Pancreas (tissue), 10 donors: ENCODE results near the gene TPD52L3. TPM values are rescaled to one million over a fixed set of nuclear protein-coding genes. Genes with fewer than 3 reads are reported as not detected.

ENCODE experiments used
- ATAC-seq, 4 donors: fragments of 200-7000 bp; cut with Tn5 transposase; one replicate each; pipeline versions ENCODE4 v1.8.0 to v1.9.1; 2020; ENCODE audit warnings: mild to moderate bottlenecking in 4 of 4, moderate library complexity in 4 of 4
- DNase-seq, 6 donors: peaks; one replicate each; pipeline ENCODE4 v3.0.0-alpha.2; 2020
- FAIRE-seq: peaks from 2 replicates; lab custom pipeline; 2012; peaks lifted over from hg19 to GRCh38; lab: Jason Lieb, UNC
- H3K27ac ChIP-seq, 4 donors: fragments of 200-600 bp; sonication (generic); 1 replicate in 3 of 4; 2 replicates in 1 of 4; pipeline versions ENCODE4 v1.5.0 to v1.8.0; 2020
- H3K27me3 ChIP-seq, 4 donors: fragments of 200-600 bp; one replicate each; pipeline ENCODE4 v1.8.0; 2021
- H3K36me3 ChIP-seq, 3 donors: fragments of 200-600 bp; sonication (generic) in 1 of 3; one replicate each; pipeline versions ENCODE4 v1.5.0 to v1.8.0; 2020 to 2021
- H3K4me1 ChIP-seq, 3 donors: fragments of 200-600 bp; one replicate each; pipeline ENCODE4 v1.8.0; 2021
- H3K4me3 ChIP-seq, 4 donors: fragments of 200-600 bp; sonication (generic) in 2 of 4; one replicate each; pipeline versions ENCODE4 v1.5.0 to v1.8.0; 2020 to 2021
- H3K9me3 ChIP-seq, 4 donors: fragments of 200-600 bp; one replicate each; pipeline ENCODE4 v1.8.0; 2021
- CTCF ChIP-seq, 4 donors: fragments of 200-600 bp; sonication (generic) in 3 of 4; IDR thresholded peaks; one replicate each; pipeline versions ENCODE4 v1.5.0 to v1.8.0; 2021; ENCODE audit warnings: antibody characterized with exemption in 4 of 4
- WGBS, 2 donors: extraction: QIAGEN DNeasy Blood & Tissue Kit; methylation state at CpG; one replicate each; pipeline ENCODE4 v1.1.7; 2013; 5-methylcytosine and 5-hydroxymethylcytosine counted together
- intact Hi-C, 3 donors: fragments of 100-400 bp; cut with DNase I; formaldehyde crosslinking; loops; one replicate each; pipeline versions ENCODE4 v1.11.1 to v1.14.2; 2022
- polyA plus RNA-seq, 2 donors: library from polyadenylated mRNA; stranded (reverse); fragments of 200-250 nt; gene quantifications; one replicate each; pipeline ENCODE4 v1.2.3, GENCODE V29; 2013
- total RNA-seq, 6 donors: library from RNA; stranded (reverse); fragmentation: NEBNext Ultra II Directional in 4 of 6; extraction: Animal tissue kit (Norgen Biotek cat#: 25700) in 4 of 6; gene quantifications; one replicate each; pipeline versions ENCODE4 v1.2.1 to v1.2.4, GENCODE V29; 2021 to 2023
- donor health status: healthy with polysubstance abuse.
- donor health status: DM: no; HTN: no; CAD: no; lungs with moderate emphysema.
- donor health status: DM: no; HTN: no; CAD: no.
- donor health status: control.
- donor health status: control.
- donor health status: Bipolar disorder and iron deficiency.
- donor health status: DM: yes; HTN: yes; CAD: no.
- donor health status: DM: no; HTN: no; CAD: no.
- donor health status: DM: no; HTN: no; CAD: no.
- donor health status: DM: yes; HTN: yes; CAD: no.

The TPD52L3 gene
- total and polyA plus RNA-seq, 8 donors = not detected

- no peaks in the 10 kb centered on the region for H3K27me3 ChIP-seq
- no peaks in the 10 kb centered on the region for H3K36me3 ChIP-seq
- no peak for TF ChIP-seq CTCF (IDR thresholded peaks at IDR 0.05)
- intact Hi-C loops = loop anchor here in 2 of 3 donors (5.0 kb wide), 2 partner anchors 110 to 255 kb away; no protein-coding TSS in a partner anchor
- H3K4me1 ChIP-seq = no peaks in the 10 kb centered on the region
- H3K27ac ChIP-seq = no peak overlapping the region
- no peak overlapping the region for H3K4me3 ChIP-seq
- FAIRE-seq (no peak), ATAC-seq (no peak), DNase-seq (no peak)
- no peaks in the 10 kb centered on the region for H3K9me3 ChIP-seq
- WGBS, 2 donors = 78 to 92% methylated on average over 1 of the region's 1 CpG
These were observed 20.6 kb upstream of the TPD52L3 start for GRCh38 chr9:6307551-6308096.

GRCh38 chr9:6330958-6331634 lies 2.9 kb downstream of the TPD52L3 start:
- no peak for ATAC-seq
- Histone ChIP-seq H3K4me1 (no peaks in the 10 kb centered on the region), H3K9me3 (no peaks in the 10 kb centered on the region), H3K27me3 (peaks cover 0 to 3% (median 0%) of the 10 kb centered on the region in 4 donors), H3K36me3 (no peaks in the 10 kb centered on the region), H3K4me3 (no peak overlapping the region), H3K27ac (no peak overlapping the region)
- no peak for DNase-seq
- 77 to 84% methylated on average over 4 of the region's 4 CpGs for WGBS, 2 donors
- TF ChIP-seq CTCF (IDR thresholded peaks at IDR 0.05) = no peak
- intact Hi-C loops = no loop called here
- no peak for FAIRE-seq

DNA sequence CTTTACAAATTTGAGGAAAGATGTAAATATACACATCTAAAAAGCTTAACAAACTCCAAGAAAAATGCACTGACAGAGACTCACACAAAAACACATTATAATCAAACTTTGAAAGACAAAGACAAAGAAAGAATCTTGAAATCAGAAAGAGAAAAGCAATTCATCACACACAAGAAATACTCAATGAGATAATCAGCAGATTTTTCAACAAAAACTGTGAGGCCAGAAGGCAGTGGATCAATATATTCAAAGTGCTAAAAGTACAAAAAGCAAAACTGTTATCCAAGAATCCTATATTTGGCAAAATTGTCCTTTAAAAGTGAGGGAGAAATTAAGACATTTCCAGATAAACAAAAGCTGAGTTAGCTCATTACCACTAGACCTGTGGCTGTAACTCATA lies 6.1 kb downstream of the TPD52L3 start:
- intact Hi-C loops = no loop called here
- ATAC-seq (no peak), FAIRE-seq (no peak), DNase-seq (no peak)
- Histone ChIP-seq H3K27me3 (peaks cover 0 to 3% (median 0%) of the 10 kb centered on the region in 4 donors), H3K27ac (no peak overlapping the region), H3K4me1 (no peaks in the 10 kb centered on the region), H3K9me3 (no peaks in the 10 kb centered on the region), H3K36me3 (no peaks in the 10 kb centered on the region), H3K4me3 (no peak overlapping the region)
- TF ChIP-seq CTCF (IDR thresholded peaks at IDR 0.05) = no peak

DNA sequence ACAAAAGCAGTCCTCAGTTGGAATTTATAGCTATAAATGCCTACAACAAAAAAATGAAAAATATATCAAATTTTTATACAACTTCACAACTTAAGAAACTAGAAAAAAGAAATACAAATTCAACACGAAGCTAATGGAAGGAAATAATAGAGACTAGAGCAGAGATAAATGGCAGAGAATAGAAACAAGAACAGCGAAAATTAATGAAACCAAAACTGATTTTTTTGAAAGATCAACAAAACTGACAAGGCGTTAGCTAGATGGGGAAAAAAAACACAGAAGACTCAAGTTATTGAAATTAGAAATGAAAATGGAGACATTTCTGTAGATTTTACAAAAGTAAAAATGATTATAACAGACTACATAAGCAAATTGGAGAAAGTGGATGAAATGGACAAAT lies 20.6 kb downstream of the TPD52L3 start:
- H3K4me3 ChIP-seq = no peak overlapping the region

More for the DNA sequence above, 20.6 kb downstream of the TPD52L3 start:
- Histone ChIP-seq H3K27ac (no peak overlapping the region), H3K36me3 (no peaks in the 10 kb centered on the region), H3K9me3 (no peaks in the 10 kb centered on the region), H3K27me3 (peaks cover 0 to 4% (median 0%) of the 10 kb centered on the region in 4 donors), H3K4me1 (no peaks in the 10 kb centered on the region)
- no peak for TF ChIP-seq CTCF (IDR thresholded peaks at IDR 0.05)
- WGBS, 2 donors = 66 to 68% methylated on average over 3 of the region's 3 CpGs
- FAIRE-seq (no peak), ATAC-seq (no peak), DNase-seq (no peak)
- intact Hi-C loops = no loop called here
